ENCODE results near the gene DHRS9. TPM values are rescaled to one million over a fixed set of nuclear protein-coding genes. Genes with fewer than 3 reads are reported as not detected.
"Not testable (repeated sequence)": the region's sequence is repeated elsewhere in the genome, so short reads cannot be mapped to it uniquely, and the experiment has no call there.

The DHRS9 gene
- not detected for polyA plus RNA-seq (2013, experiment 1 of 2; ENCODE audit: insufficient read length)
- not detected for polyA plus RNA-seq (2013, experiment 2 of 2; ENCODE audit: insufficient read length)

GRCh38 chr2:169069341-169069740, at the start of gene DHRS9:
DHRS9 (plus strand) TSS chr2:169069563; CDS start chr2:169081582, 12,019 bp downstream.
- no peak for DNase-seq

GRCh38 chr2:169023161-169023560, 46.2 kb upstream of the DHRS9 start:
- DNase-seq, result no peak

- no peak for DNase-seq
These were observed 43.3 kb upstream of the DHRS9 start for GRCh38 chr2:169026056-169026455.

GRCh38 chr2:169027234-169027633, 42.1 kb upstream of the DHRS9 start:
- no peak for DNase-seq

- no peak for DNase-seq
These were observed 40.0 kb upstream of the DHRS9 start for GRCh38 chr2:169029341-169029740.

GRCh38 chr2:169031202-169031601, 38.2 kb upstream of the DHRS9 start, which contains the start of gene ABCB11:
ABCB11 (minus strand) TSS chr2:169031324; CDS start chr2:169018125, 13,199 bp downstream.
- no peak for DNase-seq

DNA sequence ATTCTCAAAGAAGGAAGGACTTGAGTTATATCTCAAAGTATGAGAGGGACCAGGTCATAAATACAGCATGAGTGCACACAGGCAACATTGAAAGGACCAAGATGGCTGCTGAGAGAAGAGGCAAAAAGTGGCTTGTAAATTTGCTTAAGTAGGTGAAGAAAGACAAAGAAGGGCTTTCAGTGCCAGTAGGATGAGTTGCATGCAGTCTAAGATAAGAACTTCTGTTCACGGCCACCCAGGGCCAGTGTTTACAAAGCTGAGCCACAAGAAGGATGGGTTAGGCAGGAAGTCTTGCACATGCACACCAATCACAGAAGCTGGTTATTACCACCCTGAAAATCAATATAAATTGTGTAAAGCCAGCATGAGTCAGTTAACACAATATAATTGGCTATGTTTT, 35.1 kb upstream of the DHRS9 start:
- DNase-seq, result no peak

GRCh38 chr2:169034984-169035544, 34.3 kb upstream of the DHRS9 start:
- no peak for DNase-seq

- no peak for DNase-seq
These were observed 33.5 kb upstream of the DHRS9 start for GRCh38 chr2:169035887-169036286.

- DNase-seq, result no peak
These were observed 32.5 kb upstream of the DHRS9 start for GRCh38 chr2:169036736-169037440.

- DNase-seq, result no peak
These were observed 31.0 kb upstream of the DHRS9 start for GRCh38 chr2:169038338-169038757.

GRCh38 chr2:169039702-169040101, 29.7 kb upstream of the DHRS9 start:
- DNase-seq, result no peak

- no peak for DNase-seq
These were observed 27.8 kb upstream of the DHRS9 start for GRCh38 chr2:169041594-169041993.

GRCh38 chr2:169042856-169043255, 26.5 kb upstream of the DHRS9 start:
- DNase-seq, result no peak

DNA sequence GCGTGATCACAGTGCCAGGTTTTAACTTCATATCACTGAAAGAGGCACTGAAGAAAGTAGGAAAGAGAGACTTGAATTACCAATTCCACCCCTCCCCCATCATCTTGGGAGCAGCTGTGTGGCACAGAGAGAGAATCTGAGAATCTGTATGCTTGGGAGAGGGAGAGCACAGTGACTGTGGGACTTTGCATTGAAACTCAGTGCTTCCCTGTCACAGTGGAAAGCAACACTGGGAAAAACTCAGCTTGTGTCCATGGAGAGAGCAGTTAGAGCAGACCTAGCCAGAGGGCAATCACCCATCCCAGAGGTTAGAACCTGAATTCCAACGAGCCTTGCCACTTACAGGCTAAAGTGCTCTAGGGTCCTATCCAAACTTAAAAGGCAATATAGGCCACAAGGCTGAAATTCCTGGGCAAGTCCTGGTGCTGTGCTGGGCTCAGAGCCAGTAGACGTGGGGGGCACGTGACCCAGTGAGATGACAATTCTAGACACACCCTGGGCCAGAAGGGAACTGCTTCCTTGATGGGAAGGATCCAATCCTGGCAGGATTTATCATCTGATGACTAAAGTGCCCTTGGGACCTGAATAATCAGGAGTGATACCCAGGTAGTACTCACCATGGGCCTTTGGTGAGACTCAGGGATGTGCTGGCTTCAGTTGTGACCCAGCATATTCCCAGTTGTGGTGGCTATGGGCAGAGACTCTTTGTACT, 22.8 kb upstream of the DHRS9 start:
- no peak for DNase-seq

GRCh38 chr2:169047256-169048250, 21.8 kb upstream of the DHRS9 start:
- DNase-seq, result no peak

- DNase-seq, result no peak
These were observed 20.2 kb upstream of the DHRS9 start for GRCh38 chr2:169049142-169049541.

DNA sequence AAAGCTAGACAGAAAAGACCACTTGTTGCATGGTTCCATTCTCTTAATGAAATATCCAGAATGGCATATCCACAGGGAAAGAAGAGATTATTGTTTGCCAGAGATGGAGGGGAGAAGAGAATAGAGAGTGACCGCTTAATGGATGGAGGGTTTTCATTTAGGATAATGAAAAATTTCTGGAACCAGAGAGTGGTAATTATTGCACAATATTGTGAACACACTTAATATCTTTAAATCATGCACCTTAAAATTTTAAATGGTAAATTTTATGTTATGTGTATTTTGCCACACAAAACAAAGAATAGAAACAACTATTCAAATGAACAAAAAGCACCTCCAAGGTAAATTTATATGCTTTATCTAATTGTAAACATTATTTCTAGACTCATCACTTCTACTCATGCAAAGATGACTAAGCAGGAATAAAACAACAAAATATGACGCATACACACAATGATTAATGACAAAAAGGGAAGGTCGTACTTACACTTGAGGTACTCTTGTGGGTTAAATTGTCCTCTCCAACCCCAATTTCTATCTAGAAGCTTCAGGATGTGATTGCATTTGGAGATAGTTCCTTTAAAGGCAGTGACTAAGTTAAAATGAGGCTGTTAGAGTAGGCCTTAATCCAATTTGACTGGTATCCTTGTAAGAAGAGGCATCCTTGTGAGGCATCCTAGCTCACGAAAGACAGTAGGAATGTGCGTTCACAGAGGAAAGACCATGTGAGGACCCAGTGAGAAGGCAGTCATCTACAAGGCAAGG, 18.7 kb upstream of the DHRS9 start:
- no peak for DNase-seq

- DNase-seq, result not testable (repeated sequence)
These were observed 14.8 kb upstream of the DHRS9 start for GRCh38 chr2:169054575-169054974.

GRCh38 chr2:169064199-169064598, 5.2 kb upstream of the DHRS9 start:
- not testable (repeated sequence) for DNase-seq

DNA sequence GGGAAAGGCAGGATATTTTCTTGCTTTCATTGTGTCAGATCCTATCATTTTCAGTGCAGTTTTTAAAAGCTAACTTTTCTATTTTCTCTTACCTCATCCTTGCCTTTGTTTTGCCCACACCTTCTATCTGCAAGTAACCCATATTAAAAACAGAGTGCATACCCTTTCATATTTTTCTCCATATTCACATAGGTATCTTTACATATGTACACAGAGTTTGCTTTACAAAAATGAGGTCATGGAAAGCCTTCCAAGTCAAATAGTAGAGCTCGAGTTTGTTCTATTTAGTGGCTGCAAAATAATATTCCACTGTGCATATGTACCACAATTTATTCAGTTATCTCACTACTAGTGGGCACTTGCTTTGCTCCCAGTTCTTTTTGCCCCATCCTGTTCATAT, 3.9 kb upstream of the DHRS9 start:
- DNase-seq, result no peak
